Endothelial cell (in vitro differentiated cells): ENCODE measurements around the gene STX16. TPM values are rescaled to one million over a fixed set of nuclear protein-coding genes. Genes with fewer than 3 reads are reported as not detected.

ENCODE experiments used
- DNase-seq: peaks from one replicate; pipeline ENCODE4 v3.0.0; 2021; ENCODE audit warnings: low spot score
- H3K27ac Mint-ChIP-seq: one replicate; pipeline ENCODE4 v1.8.0; 2021; ENCODE audit warnings: mixed read lengths, inconsistent platforms; ENCODE audit not compliant: unreplicated experiment
- H3K27me3 Mint-ChIP-seq: one replicate; pipeline ENCODE4 v1.8.0; 2021; ENCODE audit warnings: mild to moderate bottlenecking, moderate library complexity, mixed read lengths, inconsistent platforms; ENCODE audit not compliant: unreplicated experiment
- H3K36me3 Mint-ChIP-seq: one replicate; pipeline ENCODE4 v1.8.0; 2021; ENCODE audit warnings: mild to moderate bottlenecking, low read depth, mixed read lengths, inconsistent platforms; ENCODE audit not compliant: unreplicated experiment
- H3K4me1 Mint-ChIP-seq: one replicate; pipeline ENCODE4 v1.8.0; 2021; ENCODE audit warnings: mild to moderate bottlenecking, mixed read lengths, inconsistent platforms; ENCODE audit not compliant: unreplicated experiment
- H3K4me3 Mint-ChIP-seq: one replicate; pipeline ENCODE4 v1.8.0; 2021; ENCODE audit warnings: mild to moderate bottlenecking, mixed read lengths, inconsistent platforms; ENCODE audit not compliant: unreplicated experiment
- H3K9me3 Mint-ChIP-seq: one replicate; pipeline ENCODE4 v1.8.0; 2021; ENCODE audit warnings: mixed read lengths, inconsistent platforms; ENCODE audit not compliant: unreplicated experiment
- CTCF ChIP-seq: fragments of 200-600 bp; sonication (generic); IDR thresholded peaks from one replicate; pipeline ENCODE4 v1.5.0; 2021; ENCODE audit warnings: antibody characterized with exemption; ENCODE audit not compliant: unreplicated experiment
- total RNA-seq: library from RNA; stranded (reverse); fragmentation: NEBNext Ultra II Directional; extraction: Animal tissue kit (Norgen Biotek cat#: 25700); gene quantifications from one replicate; pipeline ENCODE4 v1.2.1, GENCODE V29; 2021; ENCODE audit not compliant: unreplicated experiment

The STX16 gene
- total RNA-seq, 1 donor from 2014 or later, result 77.9 TPM

- H3K27me3 Mint-ChIP-seq, result peaks cover 12% of the 10 kb centered on the region
- H3K9me3 Mint-ChIP-seq, result no peaks in the 10 kb centered on the region
- H3K27ac Mint-ChIP-seq, result no peak overlapping the region
- DNase-seq, result no peak
- TF ChIP-seq CTCF, result no peak
- no peaks in the 10 kb centered on the region for H3K4me1 Mint-ChIP-seq
- no peak overlapping the region for H3K4me3 Mint-ChIP-seq
- peaks cover 8% of the 10 kb centered on the region for H3K36me3 Mint-ChIP-seq
These were observed 28.2 kb upstream of the STX16 start for GRCh38 chr20:58622671-58623578.

GRCh38 chr20:58623579-58624473, 27.3 kb upstream of the STX16 start:
- DNase-seq, result no peak
- no peaks in the 10 kb centered on the region for H3K4me1 Mint-ChIP-seq
- TF ChIP-seq CTCF, result no peak
- peaks cover 12% of the 10 kb centered on the region for H3K27me3 Mint-ChIP-seq
- H3K4me3 Mint-ChIP-seq, result no peak overlapping the region
- no peaks in the 10 kb centered on the region for H3K9me3 Mint-ChIP-seq
- H3K36me3 Mint-ChIP-seq, result peaks cover 8% of the 10 kb centered on the region
- no peak overlapping the region for H3K27ac Mint-ChIP-seq

GRCh38 chr20:58624687-58625086, 26.4 kb upstream of the STX16 start:
- no peak overlapping the region for H3K4me3 Mint-ChIP-seq
- no peaks in the 10 kb centered on the region for H3K9me3 Mint-ChIP-seq
- no peak for DNase-seq
- peaks cover 7% of the 10 kb centered on the region for H3K36me3 Mint-ChIP-seq
- no peak for TF ChIP-seq CTCF
- peaks cover 10% of the 10 kb centered on the region for H3K27me3 Mint-ChIP-seq
- H3K4me1 Mint-ChIP-seq, result no peaks in the 10 kb centered on the region
- no peak overlapping the region for H3K27ac Mint-ChIP-seq

DNA sequence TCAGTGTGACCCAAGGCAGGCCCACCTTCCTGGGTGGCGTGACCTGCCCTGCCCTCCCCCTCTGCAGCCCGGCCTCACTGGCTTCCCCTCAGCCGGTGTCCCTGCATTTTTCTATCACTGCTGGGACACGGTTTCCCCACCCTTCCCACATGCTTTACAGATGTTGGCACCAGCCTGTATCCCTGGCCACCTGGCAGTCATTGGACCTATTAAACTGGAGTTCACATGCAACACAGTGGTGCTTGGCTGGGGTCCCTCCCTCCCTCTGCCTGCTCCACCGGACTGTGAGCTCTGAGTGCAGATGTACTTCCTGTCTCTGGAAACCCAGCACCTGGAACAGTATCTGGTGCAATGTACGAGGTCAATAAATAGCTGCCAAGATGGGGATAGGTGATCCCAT, 25.5 kb upstream of the STX16 start:
- Mint-ChIP-seq H3K4me3 (no peak overlapping the region), H3K36me3 (peaks cover 4% of the 10 kb centered on the region), H3K27me3 (peaks cover 10% of the 10 kb centered on the region), H3K9me3 (no peaks in the 10 kb centered on the region), H3K27ac (no peak overlapping the region), H3K4me1 (no peaks in the 10 kb centered on the region)
- DNase-seq, result no peak
- no peak for TF ChIP-seq CTCF
